Measurements from ENCODE around the gene PRR33.

Gene PRR33

GRCh38 chr11:1847006-1847735 is 44.5 kb downstream of the PRR33 start:
- DNase-seq (ENCODE audit: low read depth): no peak

- no peak for DNase-seq (ENCODE audit: low read depth)
These were observed 45.2 kb downstream of the PRR33 start for GRCh38 chr11:1846453-1846932.

- DNase-seq (ENCODE audit: low read depth): no peak
These were observed 45.9 kb downstream of the PRR33 start for GRCh38 chr11:1845561-1846452.

GRCh38 chr11:1845095-1845429 is 46.6 kb downstream of the PRR33 start:
- DNase-seq (ENCODE audit: low read depth): no peak

- no peak for DNase-seq (ENCODE audit: low read depth)
These were observed 47.2 kb downstream of the PRR33 start for GRCh38 chr11:1844221-1845094.

GRCh38 chr11:1843796-1844195 is 47.9 kb downstream of the PRR33 start:
- no peak for DNase-seq (ENCODE audit: low read depth)

- no peak for DNase-seq (ENCODE audit: low read depth)
These were observed 48.6 kb downstream of the PRR33 start for GRCh38 chr11:1843098-1843473.

- DNase-seq (ENCODE audit: low read depth): no peak
These were observed 49.3 kb downstream of the PRR33 start for GRCh38 chr11:1842149-1843097.

GRCh38 chr11:1841511-1842148 is 50.1 kb downstream of the PRR33 start:
- DNase-seq (ENCODE audit: low read depth): no peak

- DNase-seq (ENCODE audit: low read depth): no peak
These were observed 50.8 kb downstream of the PRR33 start for GRCh38 chr11:1840780-1841480.

- no peak for DNase-seq (ENCODE audit: low read depth)
These were observed 51.5 kb downstream of the PRR33 start for GRCh38 chr11:1839924-1840779.

GRCh38 chr11:1839204-1839923 is 52.3 kb downstream of the PRR33 start:
- DNase-seq (ENCODE audit: low read depth): no peak

GRCh38 chr11:1838426-1839144 is 53.1 kb downstream of the PRR33 start, which contains the start of gene TNNI2:
TNNI2 (plus strand) TSS chr11:1838981; CDS start chr11:1839697, 716 bp downstream.
- no peak for DNase-seq (ENCODE audit: low read depth)
